ENCODE measurements around the gene TRIM26.

DNA sequence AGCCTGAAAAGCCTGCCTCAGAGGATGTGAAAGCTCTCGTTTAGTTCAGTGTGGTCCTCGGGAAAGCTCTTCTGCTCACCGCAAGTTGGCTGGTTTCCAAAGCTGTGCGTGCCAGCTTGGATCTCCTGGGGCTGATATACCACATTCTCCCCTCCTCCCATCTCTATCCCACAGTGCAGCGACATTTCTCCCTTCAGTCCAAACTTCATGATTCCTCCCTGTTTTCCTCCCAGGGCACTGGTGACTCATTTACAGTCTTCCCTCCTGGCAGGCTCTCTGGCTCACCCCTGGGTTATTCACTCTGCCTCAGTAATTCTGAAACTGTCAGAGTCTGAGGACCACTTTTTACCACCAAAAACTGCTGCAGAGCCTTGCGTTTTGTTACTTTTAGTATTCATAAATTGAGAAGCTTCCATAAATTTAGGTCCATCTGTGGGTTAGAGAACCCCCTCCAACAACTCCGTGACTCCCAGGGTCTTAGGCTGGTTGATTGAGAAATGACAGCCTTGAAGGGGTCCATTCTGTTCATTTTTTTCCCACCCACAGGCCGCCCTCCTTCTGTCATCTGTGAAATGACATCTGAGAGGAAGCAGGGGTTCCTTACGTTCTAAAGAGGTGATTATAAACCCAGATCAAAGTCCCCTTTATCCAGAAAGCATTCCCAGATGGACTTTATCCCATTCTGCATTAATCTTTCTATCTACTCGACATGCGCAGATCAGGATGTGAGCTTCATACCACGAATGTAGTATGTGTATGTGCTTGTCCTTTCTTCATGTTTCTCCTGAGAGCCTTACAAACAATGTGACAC, 58.3 kb downstream of the TRIM26 start:
- TF ChIP-seq, protein P1, sequence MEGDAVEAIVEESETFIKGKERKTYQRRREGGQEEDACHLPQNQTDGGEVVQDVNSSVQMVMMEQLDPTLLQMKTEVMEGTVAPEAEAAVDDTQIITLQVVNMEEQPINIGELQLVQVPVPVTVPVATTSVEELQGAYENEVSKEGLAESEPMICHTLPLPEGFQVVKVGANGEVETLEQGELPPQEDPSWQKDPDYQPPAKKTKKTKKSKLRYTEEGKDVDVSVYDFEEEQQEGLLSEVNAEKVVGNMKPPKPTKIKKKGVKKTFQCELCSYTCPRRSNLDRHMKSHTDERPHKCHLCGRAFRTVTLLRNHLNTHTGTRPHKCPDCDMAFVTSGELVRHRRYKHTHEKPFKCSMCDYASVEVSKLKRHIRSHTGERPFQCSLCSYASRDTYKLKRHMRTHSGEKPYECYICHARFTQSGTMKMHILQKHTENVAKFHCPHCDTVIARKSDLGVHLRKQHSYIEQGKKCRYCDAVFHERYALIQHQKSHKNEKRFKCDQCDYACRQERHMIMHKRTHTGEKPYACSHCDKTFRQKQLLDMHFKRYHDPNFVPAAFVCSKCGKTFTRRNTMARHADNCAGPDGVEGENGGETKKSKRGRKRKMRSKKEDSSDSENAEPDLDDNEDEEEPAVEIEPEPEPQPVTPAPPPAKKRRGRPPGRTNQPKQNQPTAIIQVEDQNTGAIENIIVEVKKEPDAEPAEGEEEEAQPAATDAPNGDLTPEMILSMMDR (IDR thresholded peaks at IDR 0.05), result no peak
- TF ChIP-seq POLR2AphosphoS5 (IDR thresholded peaks at IDR 0.05), result no peak
- TF ChIP-seq EP300 (IDR thresholded peaks at IDR 0.05), result no peak

All from esophagus muscularis mucosa (tissue), 4 donors.